ENCODE measurements around the gene TMEM183A. TPM values are rescaled to one million over a fixed set of nuclear protein-coding genes. Genes with fewer than 3 reads are reported as not detected.
A peak's percentile ranks its signal among the peaks of the same experiment; 100 is the strongest.

The TMEM183A gene
- total RNA-seq, 1 experiment from 2014 or later = 64.7 TPM

- no peak for TF ChIP-seq JUND (IDR thresholded peaks at IDR 0.05)
- no peak for TF ChIP-seq ZBTB33 (IDR thresholded peaks at IDR 0.05; ENCODE audit: extremely low read depth, insufficient replicate concordance, low read length)
- peak; percentile 94 for TF ChIP-seq YY1 (IDR thresholded peaks at IDR 0.05; ENCODE audit: extremely low read depth, insufficient replicate concordance, low read depth, low read length)
- TF ChIP-seq EZH2 (IDR thresholded peaks at IDR 0.05) = no peak
- TF ChIP-seq RAD21 (IDR thresholded peaks at IDR 0.05; ENCODE audit: low read depth) = no peak
- TF ChIP-seq SIN3A (IDR thresholded peaks at IDR 0.05; ENCODE audit: low read depth) = 0 out of 2 replicates have a peak, but pooled peaks have one; percentile 19
- peak; percentile 81 for TF ChIP-seq POLR2AphosphoS5 (IDR thresholded peaks at IDR 0.05; ENCODE audit: low read depth, low read length)
- peak; percentile 95 for TF ChIP-seq CBX3 (IDR thresholded peaks at IDR 0.05; ENCODE audit: low read depth)
Observed at GRCh38 chr1:203026031-203026665, 19.0 kb downstream of the TMEM183A start, which contains the start of gene PPFIA4 (continued).

GRCh38 chr1:203026666-203027663, 19.8 kb downstream of the TMEM183A start:
- peak overlapping the region; percentile 41; the same call in 1 of the 2 replicates for H3K27ac ChIP-seq (ENCODE audit: low read depth, low read length)
- peak overlapping the region; percentile 96 for H3K4me2 ChIP-seq (ENCODE audit: low read length)
- ATAC-seq (peak; percentile 24), DNase-seq (ENCODE audit: low read depth, low spot score) (no peak)
- no peaks in the 10 kb centered on the region for H3K9me3 ChIP-seq (ENCODE audit: control insufficient read depth in 1 of 2, insufficient read depth in 1 of 2, low read depth in 1 of 2, low read length in 2 of 2)
- no peaks in the 10 kb centered on the region for H3K9me2 ChIP-seq (ENCODE audit: insufficient read depth)
- peaks cover 4 to 15% of the 10 kb centered on the region in 2 experiments; a peak in 2 of 4 replicates for H3K4me1 ChIP-seq (ENCODE audit: control insufficient read depth in 1 of 2, insufficient read depth in 2 of 2, low read length in 2 of 2)
- RAD21 ChIA-PET (ENCODE audit: low non-redundant PET in 1 of 2, low total read pairs in 2 of 2, uncharacterized antibody in 2 of 2, unreplicated experiment in 2 of 2) = no interaction called here
- no TSS peak for BruUV-seq (replicated peaks)
- POLR2A ChIA-PET = no interaction called here
- intact Hi-C loops (cut with micrococcal nuclease) = no loop called here
- no peaks in the 10 kb centered on the region for H3K27me3 ChIP-seq (ENCODE audit: insufficient read depth, low read length)
- peak overlapping the region; percentile 9 for H2AFZ ChIP-seq (ENCODE audit: low read depth, low read length, poor library complexity, severe bottlenecking)
- peak overlapping the region; percentile 65 for H3K9ac ChIP-seq (ENCODE audit: low read length)
- TF ChIP-seq EZH2phosphoT487 (IDR thresholded peaks at IDR 0.05; ENCODE audit: borderline replicate concordance) = no peak
- no peak for TF ChIP-seq TCF7L2 (IDR thresholded peaks at IDR 0.05; ENCODE audit: borderline replicate concordance, extremely low read depth, insufficient read depth, insufficient read length)
- no peak for TF ChIP-seq MAX (IDR thresholded peaks at IDR 0.05)
- H3K4me3 ChIP-seq (replicated peaks in 1 of 2; ENCODE audit: low read depth in 1 of 2, low read length in 2 of 2) = peak overlapping the region; percentile 49 to 69
- no peaks in the 10 kb centered on the region for H4K20me1 ChIP-seq (ENCODE audit: insufficient read depth)
- CTCF ChIA-PET = interaction anchor here (1.0 to 5.8 kb wide), 4 partner anchors 13 to 315 kb away, joined by 3 to 51 read pairs (median 5); no protein-coding TSS in a partner anchor
- no peaks in the 10 kb centered on the region for H3K79me2 ChIP-seq (ENCODE audit: insufficient read depth, low read length)
- H3K36me3 ChIP-seq (ENCODE audit: control insufficient read depth in 1 of 2, insufficient read depth in 2 of 2, low read length in 2 of 2) = peaks cover 14 to 15% of the 10 kb centered on the region in 2 experiments; a peak in 3 of 4 replicates
